Adrenal gland (tissue), 12 donors: Measurements from ENCODE around the gene TSPEAR. TPM values are rescaled to one million over a fixed set of nuclear protein-coding genes. Genes with fewer than 3 reads are reported as not detected.
"Not testable (repeated sequence)": the region's sequence is repeated elsewhere in the genome, so short reads cannot be mapped to it uniquely, and the experiment has no call there.

Source experiments
- DNase-seq, 7 donors: peaks; one replicate each; pipeline ENCODE4 v3.0.0-alpha.2; 2019 to 2020
- H3K27ac ChIP-seq, 5 donors: fragments of 200-600 bp; sonication (generic) in 4 of 5; 1 replicate in 3 of 5; 2 replicates in 2 of 5; pipeline versions ENCODE4 v1.5.1 to v1.8.0; 2016 to 2020; ENCODE audit warnings: mild to moderate bottlenecking in 1 of 5
- H3K27me3 ChIP-seq: fragments of 200-600 bp; 2 replicates; pipeline ENCODE4 v1.8.0; 2021
- H3K36me3 ChIP-seq, 2 donors: fragments of 200-600 bp; replicated peaks in 1 of 2; 1 replicate in 1 of 2; 2 replicates in 1 of 2; pipeline versions ENCODE4 v1.5.1 to v1.8.0; 2018 to 2022
- H3K4me1 ChIP-seq, 2 donors: fragments of 200-600 bp; replicated peaks in 1 of 2; 1 replicate in 1 of 2; 2 replicates in 1 of 2; pipeline versions ENCODE4 v1.5.1 to v1.8.0; 2018 to 2021
- H3K4me3 ChIP-seq, 4 donors: fragments of 200-600 bp; sonication (generic) in 3 of 4; one replicate each; pipeline ENCODE4 v1.5.1; 2016 to 2018
- H3K9me3 ChIP-seq, 3 donors: fragments of 200-600 bp; sonication (generic) in 1 of 3; replicated peaks in 1 of 3; 1 replicate in 2 of 3; 2 replicates in 1 of 3; pipeline versions ENCODE4 v1.5.1 to v1.8.0; 2016 to 2021
- CTCF ChIP-seq, 6 experiments: fragments of 450-650 bp in 4 of 6; fragments of 200-600 bp in 2 of 6; sonication (generic) in 1 of 6; IDR thresholded peaks; 1 replicate in 5 of 6; 2 replicates in 1 of 6; pipeline versions ENCODE4 v1.5.1 to v1.8.0; 2016 to 2021; ENCODE audit warnings: antibody characterized with exemption in 6 of 6, mild to moderate bottlenecking in 2 of 6, moderate library complexity in 1 of 6
- POLR2A ChIP-seq, 2 donors: fragments of 450-650 bp; IDR thresholded peaks; one replicate each; pipeline ENCODE4 v1.6.1; 2017; ENCODE audit warnings: antibody characterized with exemption in 2 of 2, mild to moderate bottlenecking in 2 of 2, moderate library complexity in 1 of 2
- WGBS, 4 donors: extraction: QIAGEN DNeasy Blood & Tissue Kit in 2 of 4; methylation state at CpG; one replicate each; pipeline versions ENCODE4 v1.1.5 to v1.1.7; 2013 to 2017; 5-methylcytosine and 5-hydroxymethylcytosine counted together
- intact Hi-C, 2 donors: fragments of 100-400 bp; cut with DNase I; formaldehyde crosslinking; loops; one replicate each; pipeline versions ENCODE4 v1.14.1 to v1.15.0; 2022 to 2023
- polyA plus RNA-seq, 3 donors: library from polyadenylated mRNA; stranded (reverse); fragments of 200-250 nt in 2 of 3; fragments of 350-450 nt in 1 of 3; fragmentation: Illumina TruSeq in 1 of 3; extraction: RNeasy Lipid Tissue Mini Kit (QIAGEN cat#74804) in 1 of 3; gene quantifications; one replicate each; pipeline ENCODE4 v1.2.3, GENCODE V29; 2013 to 2014
- total RNA-seq, 9 donors: library from RNA; depleted of rRNA in 4 of 9; stranded (reverse); fragments of >200 nt in 4 of 9; fragments of 120-200 nt in 1 of 9; fragmentation: NEBNext Ultra II Directional in 1 of 9; extraction: Animal tissue kit (Norgen Biotek cat#: 25700) in 1 of 9; gene quantifications; one replicate each; pipeline versions ENCODE4 v1.1.0 to v1.2.4, GENCODE V29; 2013 to 2023
- donor health status: healthy with polysubstance abuse.
- donor health status: Bipolar disorder and iron deficiency.
- donor health status: DM: yes; HTN: yes; CAD: no.
- donor health status: DM: no; HTN: no; CAD: no.
- donor health status: DM: no; HTN: no; CAD: no.
- donor health status: DM: yes; HTN: yes; CAD: no.

Gene TSPEAR
- total and polyA plus RNA-seq, 12 donors, result not detected

GRCh38 chr21:44686843-44687561, 24.4 kb downstream of the TSPEAR start:
- 65 to 70% (median 68%) methylated on average over 21 to 25 of the region's 25 CpGs for WGBS, 4 donors

GRCh38 chr21:44686000-44686781, 25.2 kb downstream of the TSPEAR start:
- H3K27ac ChIP-seq, result no peak overlapping the region
- no peaks in the 10 kb centered on the region for H3K27me3 ChIP-seq
- WGBS, 4 donors, result 26 to 56% (median 38%) methylated on average over 8 to 14 of the region's 14 CpGs
- no peak for DNase-seq
- H3K36me3 ChIP-seq, result no peaks in the 10 kb centered on the region
- no peak overlapping the region for H3K4me3 ChIP-seq
- no peaks in the 10 kb centered on the region for H3K9me3 ChIP-seq
- intact Hi-C loops, result no loop called here
- H3K4me1 ChIP-seq, result no peaks in the 10 kb centered on the region
- TF ChIP-seq POLR2A (IDR thresholded peaks at IDR 0.05) (no peak), CTCF (IDR thresholded peaks at IDR 0.05) (no peak)

More at GRCh38 chr21:44686843-44687561, 24.4 kb downstream of the TSPEAR start:
- H3K36me3 ChIP-seq, result no peaks in the 10 kb centered on the region
- no peaks in the 10 kb centered on the region for H3K9me3 ChIP-seq
- peak in 1 of 7 donors; percentile 9 for DNase-seq
- intact Hi-C loops, result no loop called here
- TF ChIP-seq CTCF (IDR thresholded peaks at IDR 0.05), result no peak
- H3K4me1 ChIP-seq, result no peaks in the 10 kb centered on the region
- no peaks in the 10 kb centered on the region for H3K27me3 ChIP-seq
- H3K27ac ChIP-seq, result no peak overlapping the region
- H3K4me3 ChIP-seq, result no peak overlapping the region

GRCh38 chr21:44685050-44685449, 26.3 kb downstream of the TSPEAR start:
- 77 to 95% (median 86%) methylated on average over 5 to 6 of the region's 6 CpGs; no CpG with 5 or more reads in 1 of the 4 donors for whole genome bisulfite sequencing, 4 donors
- H3K4me1 ChIP-seq, intact Hi-C loops, H3K4me3 ChIP-seq, H3K27me3 ChIP-seq, H3K27ac ChIP-seq, H3K36me3 ChIP-seq, H3K9me3 ChIP-seq, DNase-seq: not testable (repeated sequence)

- no peaks in the 10 kb centered on the region for H3K36me3 ChIP-seq
- no peaks in the 10 kb centered on the region for H3K4me1 ChIP-seq
- intact Hi-C loops, result no loop called here
- TF ChIP-seq POLR2A (IDR thresholded peaks at IDR 0.05), result no peak
- no peak for TF ChIP-seq CTCF (IDR thresholded peaks at IDR 0.05)
- no peaks in the 10 kb centered on the region for H3K27me3 ChIP-seq
- DNase-seq, result no peak
- WGBS, 4 donors, result 58 to 79% (median 67%) methylated on average over 6 of the region's 6 CpGs
- H3K9me3 ChIP-seq, result no peaks in the 10 kb centered on the region
- H3K27ac ChIP-seq, result no peak overlapping the region
- no peak overlapping the region for H3K4me3 ChIP-seq
These were observed 26.9 kb downstream of the TSPEAR start for GRCh38 chr21:44684483-44684882.
